ENCODE results near the gene BNC2.

Gene BNC2

GRCh38 chr9:16682273-16682672 lies 188.2 kb downstream of the BNC2 start:
- Histone ChIP-seq H3K79me2 (ENCODE audit: control insufficient read depth, insufficient read depth, low read length) (no peaks in the 10 kb centered on the region), H3K4me3 (ENCODE audit: low read length) (no peak overlapping the region), H3K79me1 (ENCODE audit: low read length) (no peaks in the 10 kb centered on the region), H3K4me2 (ENCODE audit: low read length) (no peak overlapping the region), H3K4me1 (ENCODE audit: control insufficient read depth, low read depth, low read length) (no peaks in the 10 kb centered on the region), H2BK5ac (ENCODE audit: low read length) (no peak overlapping the region), H2BK120ac (ENCODE audit: low read depth, low read length) (no peak overlapping the region), H3K56ac (ENCODE audit: low read length) (no peak overlapping the region), H3K27ac (ENCODE audit: low read depth, low read length) (no peak overlapping the region), H3K27me3 (ENCODE audit: insufficient read depth, low read length, poor library complexity) (no peaks in the 10 kb centered on the region), H3K4ac (ENCODE audit: low read depth, low read length) (no peak overlapping the region), H3K23ac (ENCODE audit: low read length) (no peak overlapping the region), H3K18ac (ENCODE audit: low read length) (no peak overlapping the region), H4K5ac (ENCODE audit: low read length) (no peak overlapping the region), H4K8ac (ENCODE audit: low read depth, low read length) (no peak overlapping the region), H2AK5ac (ENCODE audit: low read length) (no peak overlapping the region), H3K36me3 (ENCODE audit: control insufficient read depth, insufficient read depth, low read length) (no peaks in the 10 kb centered on the region), H3K9ac (ENCODE audit: low read length) (no peak overlapping the region), H2BK15ac (replicated peaks; ENCODE audit: low read depth) (no peak overlapping the region)
- no peak for DNase-seq
- no CpG with 5 or more reads among the region's 7 CpGs for whole genome bisulfite sequencing (ENCODE audit: extremely low coverage, insufficient coverage, low lambda C conversion rate)

GRCh38 chr9:16681652-16681987 lies 188.8 kb downstream of the BNC2 start:
- Histone ChIP-seq H3K36me3 (ENCODE audit: control insufficient read depth, insufficient read depth, low read length) (no peaks in the 10 kb centered on the region), H3K79me1 (ENCODE audit: low read length) (no peaks in the 10 kb centered on the region), H4K8ac (ENCODE audit: low read depth, low read length) (no peak overlapping the region), H3K4me3 (ENCODE audit: low read length) (no peak overlapping the region), H3K79me2 (ENCODE audit: control insufficient read depth, insufficient read depth, low read length) (no peaks in the 10 kb centered on the region), H4K5ac (ENCODE audit: low read length) (no peak overlapping the region), H3K4ac (ENCODE audit: low read depth, low read length) (no peak overlapping the region), H3K23ac (ENCODE audit: low read length) (no peak overlapping the region), H3K4me1 (ENCODE audit: control insufficient read depth, low read depth, low read length) (no peaks in the 10 kb centered on the region), H3K4me2 (ENCODE audit: low read length) (no peak overlapping the region), H2BK120ac (ENCODE audit: low read depth, low read length) (no peak overlapping the region), H2BK5ac (ENCODE audit: low read length) (no peak overlapping the region), H3K18ac (ENCODE audit: low read length) (no peak overlapping the region), H2AK5ac (ENCODE audit: low read length) (no peak overlapping the region), H2BK15ac (replicated peaks; ENCODE audit: low read depth) (no peak overlapping the region), H3K27ac (ENCODE audit: low read depth, low read length) (no peak overlapping the region), H3K56ac (ENCODE audit: low read length) (no peak overlapping the region), H3K9ac (ENCODE audit: low read length) (no peak overlapping the region), H3K27me3 (ENCODE audit: insufficient read depth, low read length, poor library complexity) (no peaks in the 10 kb centered on the region)
- no peak for DNase-seq
- WGBS (ENCODE audit: extremely low coverage, insufficient coverage, low lambda C conversion rate), result no CpG with 5 or more reads among the region's 7 CpGs

GRCh38 chr9:16680975-16681651 lies 189.4 kb downstream of the BNC2 start:
- Histone ChIP-seq H3K27me3 (ENCODE audit: insufficient read depth, low read length, poor library complexity) (no peaks in the 10 kb centered on the region), H3K36me3 (ENCODE audit: control insufficient read depth, insufficient read depth, low read length) (no peaks in the 10 kb centered on the region), H3K4me1 (ENCODE audit: control insufficient read depth, low read depth, low read length) (no peaks in the 10 kb centered on the region), H3K27ac (ENCODE audit: low read depth, low read length) (no peak overlapping the region), H3K23ac (ENCODE audit: low read length) (no peak overlapping the region), H2BK5ac (ENCODE audit: low read length) (no peak overlapping the region), H3K4me3 (ENCODE audit: low read length) (no peak overlapping the region), H3K56ac (ENCODE audit: low read length) (no peak overlapping the region), H3K9ac (ENCODE audit: low read length) (no peak overlapping the region), H4K8ac (ENCODE audit: low read depth, low read length) (no peak overlapping the region), H2BK120ac (ENCODE audit: low read depth, low read length) (no peak overlapping the region), H3K79me2 (ENCODE audit: control insufficient read depth, insufficient read depth, low read length) (no peaks in the 10 kb centered on the region), H3K18ac (ENCODE audit: low read length) (no peak overlapping the region), H2AK5ac (ENCODE audit: low read length) (no peak overlapping the region), H2BK15ac (replicated peaks; ENCODE audit: low read depth) (no peak overlapping the region), H3K79me1 (ENCODE audit: low read length) (no peaks in the 10 kb centered on the region), H3K4ac (ENCODE audit: low read depth, low read length) (no peak overlapping the region), H4K5ac (ENCODE audit: low read length) (no peak overlapping the region), H3K4me2 (ENCODE audit: low read length) (no peak overlapping the region)
- WGBS (ENCODE audit: extremely low coverage, insufficient coverage, low lambda C conversion rate), result no CpG with 5 or more reads among the region's 5 CpGs
- DNase-seq, result no peak

GRCh38 chr9:16680541-16680940 lies 189.9 kb downstream of the BNC2 start:
- H3K56ac ChIP-seq (ENCODE audit: low read length), result no peak overlapping the region
- no peak overlapping the region for H3K4me2 ChIP-seq (ENCODE audit: low read length)

GRCh38 chr9:16679327-16679821 lies 191.1 kb downstream of the BNC2 start:
- H3K79me1 ChIP-seq (ENCODE audit: low read length), result no peaks in the 10 kb centered on the region

More at GRCh38 chr9:16680541-16680940, 189.9 kb downstream of the BNC2 start:
- no peak overlapping the region for H3K4ac ChIP-seq (ENCODE audit: low read depth, low read length)
- no peak overlapping the region for H2BK120ac ChIP-seq (ENCODE audit: low read depth, low read length)
- no peak overlapping the region for H3K18ac ChIP-seq (ENCODE audit: low read length)
- H3K36me3 ChIP-seq (ENCODE audit: control insufficient read depth, insufficient read depth, low read length), result no peaks in the 10 kb centered on the region
- H3K4me1 ChIP-seq (ENCODE audit: control insufficient read depth, low read depth, low read length), result no peaks in the 10 kb centered on the region
- no CpG with 5 or more reads among the region's 3 CpGs for WGBS (ENCODE audit: extremely low coverage, insufficient coverage, low lambda C conversion rate)
- DNase-seq, result no peak
- H3K23ac ChIP-seq (ENCODE audit: low read length), result no peak overlapping the region
- H2BK15ac ChIP-seq (replicated peaks; ENCODE audit: low read depth), result no peak overlapping the region
- H3K4me3 ChIP-seq (ENCODE audit: low read length), result no peak overlapping the region
- H4K8ac ChIP-seq (ENCODE audit: low read depth, low read length), result no peak overlapping the region
- H3K79me2 ChIP-seq (ENCODE audit: control insufficient read depth, insufficient read depth, low read length), result no peaks in the 10 kb centered on the region
- no peak overlapping the region for H2AK5ac ChIP-seq (ENCODE audit: low read length)
- H3K27me3 ChIP-seq (ENCODE audit: insufficient read depth, low read length, poor library complexity), result no peaks in the 10 kb centered on the region
- no peak overlapping the region for H3K27ac ChIP-seq (ENCODE audit: low read depth, low read length)
- no peaks in the 10 kb centered on the region for H3K79me1 ChIP-seq (ENCODE audit: low read length)
- no peak overlapping the region for H4K5ac ChIP-seq (ENCODE audit: low read length)
- no peak overlapping the region for H3K9ac ChIP-seq (ENCODE audit: low read length)
- no peak overlapping the region for H2BK5ac ChIP-seq (ENCODE audit: low read length)

GRCh38 chr9:16676519-16676918 lies 194.0 kb downstream of the BNC2 start:
- no peak overlapping the region for H2BK15ac ChIP-seq (replicated peaks; ENCODE audit: low read depth)
- H3K9ac ChIP-seq (ENCODE audit: low read length), result no peak overlapping the region
- WGBS (ENCODE audit: extremely low coverage, insufficient coverage, low lambda C conversion rate), result no CpG with 5 or more reads among the region's 3 CpGs
- H3K4ac ChIP-seq (ENCODE audit: low read depth, low read length), result no peak overlapping the region
- H3K18ac ChIP-seq (ENCODE audit: low read length), result no peak overlapping the region
- H4K5ac ChIP-seq (ENCODE audit: low read length), result no peak overlapping the region
- H4K8ac ChIP-seq (ENCODE audit: low read depth, low read length), result no peak overlapping the region
- H3K23ac ChIP-seq (ENCODE audit: low read length), result no peak overlapping the region
- no peak overlapping the region for H3K27ac ChIP-seq (ENCODE audit: low read depth, low read length)
- no peak overlapping the region for H3K4me3 ChIP-seq (ENCODE audit: low read length)
- no peak for DNase-seq
- H2BK5ac ChIP-seq (ENCODE audit: low read length), result no peak overlapping the region
- no peak overlapping the region for H2BK120ac ChIP-seq (ENCODE audit: low read depth, low read length)
- H3K56ac ChIP-seq (ENCODE audit: low read length), result no peak overlapping the region
- H3K4me1 ChIP-seq (ENCODE audit: control insufficient read depth, low read depth, low read length), result no peaks in the 10 kb centered on the region
- H3K79me1 ChIP-seq (ENCODE audit: low read length), result no peaks in the 10 kb centered on the region
- H3K4me2 ChIP-seq (ENCODE audit: low read length), result no peak overlapping the region
- no peaks in the 10 kb centered on the region for H3K27me3 ChIP-seq (ENCODE audit: insufficient read depth, low read length, poor library complexity)
- no peaks in the 10 kb centered on the region for H3K79me2 ChIP-seq (ENCODE audit: control insufficient read depth, insufficient read depth, low read length)
- no peak overlapping the region for H2AK5ac ChIP-seq (ENCODE audit: low read length)
- H3K36me3 ChIP-seq (ENCODE audit: control insufficient read depth, insufficient read depth, low read length), result no peaks in the 10 kb centered on the region

More at GRCh38 chr9:16679327-16679821, 191.1 kb downstream of the BNC2 start:
- Histone ChIP-seq H3K4me3 (ENCODE audit: low read length) (no peak overlapping the region), H4K5ac (ENCODE audit: low read length) (no peak overlapping the region), H3K4ac (ENCODE audit: low read depth, low read length) (no peak overlapping the region), H3K79me2 (ENCODE audit: control insufficient read depth, insufficient read depth, low read length) (no peaks in the 10 kb centered on the region), H3K4me1 (ENCODE audit: control insufficient read depth, low read depth, low read length) (no peaks in the 10 kb centered on the region), H3K27me3 (ENCODE audit: insufficient read depth, low read length, poor library complexity) (no peaks in the 10 kb centered on the region), H4K8ac (ENCODE audit: low read depth, low read length) (no peak overlapping the region), H3K23ac (ENCODE audit: low read length) (no peak overlapping the region), H3K27ac (ENCODE audit: low read depth, low read length) (no peak overlapping the region), H2AK5ac (ENCODE audit: low read length) (no peak overlapping the region), H3K18ac (ENCODE audit: low read length) (no peak overlapping the region), H2BK120ac (ENCODE audit: low read depth, low read length) (no peak overlapping the region), H2BK5ac (ENCODE audit: low read length) (no peak overlapping the region), H2BK15ac (replicated peaks; ENCODE audit: low read depth) (no peak overlapping the region), H3K36me3 (ENCODE audit: control insufficient read depth, insufficient read depth, low read length) (no peaks in the 10 kb centered on the region), H3K56ac (ENCODE audit: low read length) (no peak overlapping the region), H3K9ac (ENCODE audit: low read length) (no peak overlapping the region), H3K4me2 (ENCODE audit: low read length) (no peak overlapping the region)
- DNase-seq, result peak; percentile 47
- no CpG with 5 or more reads among the region's 10 CpGs for WGBS (ENCODE audit: extremely low coverage, insufficient coverage, low lambda C conversion rate)
